GM12874 (cell line): ENCODE measurements around the gene BTBD16.

Experiments
- TF ChIP-seq, protein P1 (sequence below): IDR thresholded peaks from 2 replicates; pipeline ENCODE4 v1.5.1; 2011; ENCODE audit warnings: low read depth, mild to moderate bottlenecking, control low read depth, low read length, moderate library complexity; ENCODE audit not compliant: insufficient read depth

BTBD16 gene

GRCh38 chr10:122326806-122327205 is 55.7 kb downstream of the BTBD16 start:
- TF ChIP-seq, protein P1, sequence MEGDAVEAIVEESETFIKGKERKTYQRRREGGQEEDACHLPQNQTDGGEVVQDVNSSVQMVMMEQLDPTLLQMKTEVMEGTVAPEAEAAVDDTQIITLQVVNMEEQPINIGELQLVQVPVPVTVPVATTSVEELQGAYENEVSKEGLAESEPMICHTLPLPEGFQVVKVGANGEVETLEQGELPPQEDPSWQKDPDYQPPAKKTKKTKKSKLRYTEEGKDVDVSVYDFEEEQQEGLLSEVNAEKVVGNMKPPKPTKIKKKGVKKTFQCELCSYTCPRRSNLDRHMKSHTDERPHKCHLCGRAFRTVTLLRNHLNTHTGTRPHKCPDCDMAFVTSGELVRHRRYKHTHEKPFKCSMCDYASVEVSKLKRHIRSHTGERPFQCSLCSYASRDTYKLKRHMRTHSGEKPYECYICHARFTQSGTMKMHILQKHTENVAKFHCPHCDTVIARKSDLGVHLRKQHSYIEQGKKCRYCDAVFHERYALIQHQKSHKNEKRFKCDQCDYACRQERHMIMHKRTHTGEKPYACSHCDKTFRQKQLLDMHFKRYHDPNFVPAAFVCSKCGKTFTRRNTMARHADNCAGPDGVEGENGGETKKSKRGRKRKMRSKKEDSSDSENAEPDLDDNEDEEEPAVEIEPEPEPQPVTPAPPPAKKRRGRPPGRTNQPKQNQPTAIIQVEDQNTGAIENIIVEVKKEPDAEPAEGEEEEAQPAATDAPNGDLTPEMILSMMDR, result no peak

GRCh38 chr10:122327237-122328206 is 56.4 kb downstream of the BTBD16 start:
- TF ChIP-seq, protein P1, result no peak

GRCh38 chr10:122328676-122329075 is 57.6 kb downstream of the BTBD16 start:
- TF ChIP-seq, protein P1, result no peak

- TF ChIP-seq, protein P1, result no peak
Observed at GRCh38 chr10:122329416-122329815, 58.3 kb downstream of the BTBD16 start.

DNA sequence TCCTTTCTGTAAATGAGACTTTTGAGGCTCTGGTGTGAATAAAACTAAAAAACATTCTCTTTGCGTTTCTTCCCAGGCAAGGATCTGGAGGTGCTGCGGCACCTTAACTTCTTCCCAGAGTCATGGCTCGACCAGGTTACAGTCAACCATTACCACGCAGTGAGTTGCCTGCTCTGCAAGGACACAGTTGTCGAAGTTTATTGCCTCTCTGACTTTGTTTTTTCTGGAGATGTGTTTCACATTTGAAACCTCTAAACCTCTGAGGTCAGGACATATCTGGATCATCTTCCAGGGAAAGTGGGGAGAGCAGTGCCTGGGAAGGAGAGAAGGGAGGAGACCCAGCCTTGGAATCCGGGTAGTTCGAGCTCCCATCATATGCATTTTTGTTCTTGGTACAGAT is 60.0 kb downstream of the BTBD16 start:
- TF ChIP-seq, protein P1, result no peak

- TF ChIP-seq, protein P1, result no peak
Observed at GRCh38 chr10:122331615-122332446, 60.7 kb downstream of the BTBD16 start.

GRCh38 chr10:122333037-122333436 is 61.9 kb downstream of the BTBD16 start:
- TF ChIP-seq, protein P1, result no peak
